ENCODE measurements around the gene CDK1.

DNA sequence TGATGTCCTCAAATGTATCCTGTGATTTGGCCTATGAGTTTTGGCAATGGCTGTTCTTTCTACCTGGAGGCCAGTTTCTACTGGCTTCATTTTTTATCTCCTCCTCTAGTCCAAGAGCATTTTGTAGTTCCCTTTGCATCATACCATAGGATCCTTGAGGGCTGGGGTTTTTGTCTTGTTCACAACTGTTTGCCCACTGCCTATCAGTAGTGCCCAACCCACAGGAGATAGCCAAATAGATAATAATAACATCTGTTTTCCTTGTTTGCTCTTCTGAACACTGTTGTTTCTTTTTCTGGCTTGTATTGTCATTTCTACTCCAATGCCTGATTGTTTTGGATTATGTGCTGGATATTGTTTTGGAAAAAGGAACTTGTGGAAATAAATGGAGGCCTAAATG is 3.4 kb downstream of the CDK1 start:
- TF ChIP-seq, protein P1, sequence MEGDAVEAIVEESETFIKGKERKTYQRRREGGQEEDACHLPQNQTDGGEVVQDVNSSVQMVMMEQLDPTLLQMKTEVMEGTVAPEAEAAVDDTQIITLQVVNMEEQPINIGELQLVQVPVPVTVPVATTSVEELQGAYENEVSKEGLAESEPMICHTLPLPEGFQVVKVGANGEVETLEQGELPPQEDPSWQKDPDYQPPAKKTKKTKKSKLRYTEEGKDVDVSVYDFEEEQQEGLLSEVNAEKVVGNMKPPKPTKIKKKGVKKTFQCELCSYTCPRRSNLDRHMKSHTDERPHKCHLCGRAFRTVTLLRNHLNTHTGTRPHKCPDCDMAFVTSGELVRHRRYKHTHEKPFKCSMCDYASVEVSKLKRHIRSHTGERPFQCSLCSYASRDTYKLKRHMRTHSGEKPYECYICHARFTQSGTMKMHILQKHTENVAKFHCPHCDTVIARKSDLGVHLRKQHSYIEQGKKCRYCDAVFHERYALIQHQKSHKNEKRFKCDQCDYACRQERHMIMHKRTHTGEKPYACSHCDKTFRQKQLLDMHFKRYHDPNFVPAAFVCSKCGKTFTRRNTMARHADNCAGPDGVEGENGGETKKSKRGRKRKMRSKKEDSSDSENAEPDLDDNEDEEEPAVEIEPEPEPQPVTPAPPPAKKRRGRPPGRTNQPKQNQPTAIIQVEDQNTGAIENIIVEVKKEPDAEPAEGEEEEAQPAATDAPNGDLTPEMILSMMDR (conservative IDR thresholded peaks at IDR 0.05), result no peak
- TF ChIP-seq ZFX (IDR thresholded peaks at IDR 0.05), result no peak

Measured in C4-2B (cell line).